GM18870 (cell line): ENCODE measurements around the gene HK1.

Source experiments
- ATAC-seq: cut with Tn5 transposase; IDR thresholded peaks from one replicate; pipeline ENCODE4 v1.9.1; 2021; ENCODE audit warnings: moderate library complexity; ENCODE audit not compliant: unreplicated experiment

Gene HK1

GRCh38 chr10:69400936-69401335 lies 122.6 kb downstream of the HK1 start:
- no peak for ATAC-seq

GRCh38 chr10:69401416-69401815 lies 123.1 kb downstream of the HK1 start:
- ATAC-seq, result no peak

GRCh38 chr10:69402386-69402785 lies 124.1 kb downstream of the HK1 start:
- ATAC-seq, result no peak

- no peak for ATAC-seq
Observed at GRCh38 chr10:69403066-69403465, 124.8 kb downstream of the HK1 start.

- ATAC-seq, result no peak
Observed at GRCh38 chr10:69403519-69403918, 125.2 kb downstream of the HK1 start.

GRCh38 chr10:69404786-69405185 lies 126.5 kb downstream of the HK1 start:
- no peak for ATAC-seq

GRCh38 chr10:69405221-69405620 lies 126.9 kb downstream of the HK1 start:
- no peak for ATAC-seq

- ATAC-seq, result no peak
Observed at GRCh38 chr10:69406302-69406811, 128.1 kb downstream of the HK1 start.

- ATAC-seq, result no peak
Observed at GRCh38 chr10:69406816-69407580, 128.7 kb downstream of the HK1 start.

- ATAC-seq, result no peak
Observed at GRCh38 chr10:69407621-69408301, 129.5 kb downstream of the HK1 start.

- ATAC-seq, result peak; percentile 65
Observed at GRCh38 chr10:69408318-69409175, 130.3 kb downstream of the HK1 start.

- ATAC-seq, result no peak
Observed at GRCh38 chr10:69409176-69409495, 130.8 kb downstream of the HK1 start.

GRCh38 chr10:69409968-69410367 lies 131.7 kb downstream of the HK1 start:
- no peak for ATAC-seq

- ATAC-seq, result no peak
Observed at GRCh38 chr10:69410487-69410886, 132.2 kb downstream of the HK1 start.

GRCh38 chr10:69411476-69411875 lies 133.2 kb downstream of the HK1 start:
- no peak for ATAC-seq

- ATAC-seq, result no peak
Observed at GRCh38 chr10:69412232-69412790, 134.0 kb downstream of the HK1 start.

GRCh38 chr10:69413221-69413865 lies 135.0 kb downstream of the HK1 start:
- ATAC-seq, result no peak

GRCh38 chr10:69414036-69415018 lies 136.0 kb downstream of the HK1 start:
- ATAC-seq, result no peak

GRCh38 chr10:69415049-69415448 lies 136.8 kb downstream of the HK1 start:
- ATAC-seq, result no peak

GRCh38 chr10:69415951-69416350 lies 137.7 kb downstream of the HK1 start:
- no peak for ATAC-seq
